GM23248 (cell line): ENCODE data around the gene SBDS. TPM values are rescaled to one million over a fixed set of nuclear protein-coding genes. Genes with fewer than 3 reads are reported as not detected.
A peak's percentile ranks its signal among the peaks of the same experiment; 100 is the strongest.
"Not testable (repeated sequence)": the region's sequence is repeated elsewhere in the genome, so short reads cannot be mapped to it uniquely, and the experiment has no call there.

Experiments used
- DNase-seq: peaks from one replicate; pipeline ENCODE4 v3.0.0-alpha.2; 2015
- H2AFZ ChIP-seq: fragments of 200-600 bp; sonication (generic); 2 replicates; pipeline ENCODE4 v1.6.1; 2016; ENCODE audit warnings: antibody characterized with exemption
- H3F3A ChIP-seq: fragments of 200-600 bp; sonication (generic); 2 replicates; pipeline ENCODE4 v1.6.1; 2016; ENCODE audit warnings: mild to moderate bottlenecking, antibody characterized with exemption, mixed run types; ENCODE audit not compliant: insufficient read depth
- H3K27ac ChIP-seq: fragments of 200-600 bp; sonication (generic); 2 replicates; pipeline ENCODE4 v1.5.1; 2016; ENCODE audit warnings: mild to moderate bottlenecking
- H3K27me3 ChIP-seq: fragments of 200-600 bp; sonication (generic); replicated peaks from 2 replicates; pipeline ENCODE4 v1.6.1; 2016; ENCODE audit warnings: mild to moderate bottlenecking; ENCODE audit not compliant: insufficient read depth
- H3K36me3 ChIP-seq: fragments of 200-600 bp; sonication (generic); 2 replicates; pipeline ENCODE4 v1.6.1; 2016; ENCODE audit warnings: low read depth, mild to moderate bottlenecking
- H3K4me1 ChIP-seq: fragments of 200-600 bp; sonication (generic); 2 replicates; pipeline ENCODE4 v1.6.1; 2016; ENCODE audit warnings: mild to moderate bottlenecking; ENCODE audit not compliant: insufficient read depth
- H3K4me2 ChIP-seq: fragments of 200-600 bp; sonication (generic); one replicate; pipeline ENCODE4 v1.6.1; 2016; ENCODE audit warnings: mild to moderate bottlenecking; ENCODE audit not compliant: unreplicated experiment
- H3K4me3 ChIP-seq: fragments of 200-600 bp; sonication (generic); 2 replicates; pipeline ENCODE4 v1.5.1; 2016; ENCODE audit warnings: mild to moderate bottlenecking
- H3K79me2 ChIP-seq: fragments of 200-600 bp; sonication (generic); 2 replicates; pipeline ENCODE4 v1.6.1; 2016; ENCODE audit warnings: mild to moderate bottlenecking; ENCODE audit not compliant: insufficient read depth
- H3K9ac ChIP-seq: fragments of 200-600 bp; sonication (generic); 2 replicates; pipeline ENCODE4 v1.6.1; 2016; ENCODE audit warnings: mild to moderate bottlenecking
- H3K9me2 ChIP-seq: fragments of 200-600 bp; sonication (generic); 2 replicates; pipeline ENCODE4 v1.6.1; 2016; ENCODE audit warnings: mixed run types, mild to moderate bottlenecking, moderate library complexity; ENCODE audit not compliant: insufficient read depth
- H3K9me3 ChIP-seq: fragments of 200-600 bp; sonication (generic); one replicate; pipeline ENCODE4 v1.6.1; 2017; ENCODE audit warnings: low read depth
- H4K20me1 ChIP-seq: fragments of 200-600 bp; sonication (generic); 2 replicates; pipeline ENCODE4 v1.6.0; 2016; ENCODE audit not compliant: insufficient read depth
- EZH2 ChIP-seq: fragments of 200-600 bp; sonication (generic); IDR thresholded peaks from 2 replicates; pipeline ENCODE4 v1.6.1; 2018; ENCODE audit warnings: antibody characterized with exemption, mild to moderate bottlenecking; ENCODE audit not compliant: insufficient read depth, poor library complexity, severe bottlenecking
- EZH2phosphoT487 ChIP-seq: fragments of 200-600 bp; sonication (generic); IDR thresholded peaks from 2 replicates; pipeline ENCODE4 v1.6.1; 2018; ENCODE audit warnings: antibody characterized with exemption, moderate library complexity, mild to moderate bottlenecking, low read depth; ENCODE audit not compliant: insufficient read depth
- WGBS, 2 experiments: methylation state at CpG; one replicate each; pipeline ENCODE4 v1.1.6; 2015 to 2017; ENCODE audit warnings: low lambda C conversion rate in 2 of 2, low coverage in 1 of 2; ENCODE audit errors: missing lambda C conversion rate in 2 of 2; 5-methylcytosine and 5-hydroxymethylcytosine counted together
- in situ Hi-C: fragments of 300-500 bp; cut with MboI; formaldehyde crosslinking; loops from 2 replicates; pipeline ENCODE4 v1.15.0; 2020
- polyA plus RNA-seq: library from polyadenylated mRNA; unstranded; fragments of >200 nt; fragmentation: Nextera tagmentation; extraction: Ambion mirVana; gene quantifications from 2 replicates; pipeline ENCODE4 v1.2.1, GENCODE V29; 2016
- total RNA-seq: library from RNA; depleted of rRNA; stranded (reverse); fragments of >200 nt; shearing (Covaris generic); gene quantifications from 2 replicates; pipeline ENCODE4 v1.2.3, GENCODE V29; 2014

Gene SBDS
- total and polyA plus RNA-seq, 2 experiments from 2014 or later: 143 to 241 TPM

GRCh38 chr7:66989552-66989951 is 5.8 kb downstream of the SBDS start:
- H4K20me1 ChIP-seq, DNase-seq, H3K9me3 ChIP-seq, H3K9ac ChIP-seq, H3K9me2 ChIP-seq, H2AFZ ChIP-seq, H3K4me2 ChIP-seq, H3K4me1 ChIP-seq, H3K27ac ChIP-seq, H3K4me3 ChIP-seq, in situ Hi-C loops, H3K27me3 ChIP-seq: not testable (repeated sequence)
- H3F3A ChIP-seq: peaks cover 14% of the 10 kb centered on the region
- H3K79me2 ChIP-seq: peaks cover 39% of the 10 kb centered on the region
- peaks cover 54% of the 10 kb centered on the region for H3K36me3 ChIP-seq
- WGBS, 2 experiments: 100% methylated on average over 2 to 3 of the region's 3 CpGs

DNA sequence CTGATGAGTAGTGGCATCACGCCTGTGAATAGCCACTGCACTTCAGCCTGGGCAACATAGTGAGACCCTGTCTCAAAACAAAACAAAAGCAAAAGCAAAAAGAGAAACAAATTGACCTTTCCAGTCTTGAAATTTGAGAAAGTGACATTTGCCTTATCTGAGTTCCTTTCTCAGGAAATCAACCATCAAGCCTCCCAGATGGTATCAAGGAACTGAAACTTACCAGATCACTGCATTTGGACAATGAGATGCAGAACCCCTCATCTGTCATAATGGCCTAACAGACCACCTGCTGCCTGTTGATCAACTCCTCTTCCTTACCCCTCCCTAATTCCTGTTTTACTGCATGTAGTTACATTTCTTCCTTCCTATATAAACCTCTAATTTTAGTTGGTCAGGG is 15.1 kb downstream of the SBDS start:
- DNase-seq, H3K36me3 ChIP-seq: not testable (repeated sequence)

GRCh38 chr7:66979013-66979412 is 16.4 kb downstream of the SBDS start:
- H3K27me3 ChIP-seq, H3K27ac ChIP-seq, H3K9ac ChIP-seq, H3K79me2 ChIP-seq, H3K4me2 ChIP-seq, H2AFZ ChIP-seq, H3K4me1 ChIP-seq, H3K9me2 ChIP-seq, H3K36me3 ChIP-seq, H4K20me1 ChIP-seq, in situ Hi-C loops, H3F3A ChIP-seq, H3K4me3 ChIP-seq, H3K9me3 ChIP-seq: not testable (repeated sequence)
- 79 to 96% methylated on average over 2 of the region's 2 CpGs for WGBS, 2 experiments
- DNase-seq: peak; percentile 11

More for the DNA sequence above, 15.1 kb downstream of the SBDS start:
- 88 to 94% methylated on average over 1 of the region's 1 CpG for WGBS, 2 experiments
- H3K27ac ChIP-seq, H3K4me2 ChIP-seq, H4K20me1 ChIP-seq, H3K79me2 ChIP-seq, H3K9me2 ChIP-seq, H2AFZ ChIP-seq, H3K9me3 ChIP-seq, H3F3A ChIP-seq, H3K4me1 ChIP-seq, H3K9ac ChIP-seq, H3K27me3 ChIP-seq, H3K4me3 ChIP-seq, in situ Hi-C loops: not testable (repeated sequence)

DNA sequence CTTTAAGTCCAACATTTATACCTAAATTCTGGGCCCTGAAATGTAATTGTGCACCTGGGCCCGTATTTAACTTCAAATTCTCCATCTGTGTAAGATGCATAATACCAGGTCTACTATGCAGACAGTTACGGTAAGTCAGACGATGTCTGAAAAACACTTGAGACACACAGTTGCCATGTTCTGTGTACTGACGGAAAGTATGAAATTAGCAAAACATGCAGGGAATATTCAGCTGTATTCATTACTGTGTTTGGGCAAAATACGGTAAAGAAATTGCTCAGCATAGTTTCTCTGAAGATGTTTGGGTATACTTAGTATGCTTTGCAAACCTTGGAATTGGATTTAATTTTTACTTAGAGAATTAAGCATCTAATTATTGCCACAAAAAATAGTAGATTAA is 17.1 kb downstream of the SBDS start:
- H3K27me3 ChIP-seq, in situ Hi-C loops, H3K4me1 ChIP-seq, H3K4me3 ChIP-seq, DNase-seq, H2AFZ ChIP-seq, H3F3A ChIP-seq, H3K27ac ChIP-seq, H3K36me3 ChIP-seq, H4K20me1 ChIP-seq, H3K4me2 ChIP-seq, H3K9me2 ChIP-seq, H3K9ac ChIP-seq, H3K79me2 ChIP-seq, H3K9me3 ChIP-seq: not testable (repeated sequence)
- 70 to 78% methylated on average over 4 to 5 of the region's 5 CpGs for WGBS, 2 experiments

- in situ Hi-C loops: no loop called here
- no peak for DNase-seq
- Histone ChIP-seq H3K27me3 (no peaks in the 10 kb centered on the region), H3K4me1 (no peaks in the 10 kb centered on the region), H3K79me2 (no peaks in the 10 kb centered on the region), H3K36me3 (no peaks in the 10 kb centered on the region), H3K4me3 (no peak overlapping the region), H2AFZ (no peak overlapping the region), H3K27ac (no peak overlapping the region), H3K9me2 (no peaks in the 10 kb centered on the region), H3K9ac (no peak overlapping the region), H3K9me3 (no peaks in the 10 kb centered on the region), H3F3A (no peaks in the 10 kb centered on the region), H3K4me2 (no peak overlapping the region), H4K20me1 (no peaks in the 10 kb centered on the region)
- 83 to 85% methylated on average over 15 of the region's 15 CpGs for WGBS, 2 experiments
- TF ChIP-seq EZH2 (no peak), EZH2phosphoT487 (no peak)
These were observed 20.3 kb downstream of the SBDS start for GRCh38 chr7:66974986-66975590.
